SJSA1 (cell line): Measurements from ENCODE around the gene IPO13. TPM values are rescaled to one million over a fixed set of nuclear protein-coding genes. Genes with fewer than 3 reads are reported as not detected.

Experiments
- DNase-seq, 2 experiments: peaks; one replicate each; pipeline ENCODE4 v3.0.0-alpha.2; 2015 to 2020; ENCODE audit warnings: low spot score in 2 of 2, low read depth in 1 of 2
- H3K27ac ChIP-seq: fragments of 250-450 bp; sonication (Bioruptor Pico); 2 replicates; pipeline ENCODE4 v1.5.1; 2020; ENCODE audit warnings: mild to moderate bottlenecking, moderate library complexity
- H3K27me3 ChIP-seq: fragments of 250-450 bp; sonication (Bioruptor Pico); replicated peaks from 2 replicates; pipeline ENCODE4 v1.5.1; 2020; ENCODE audit warnings: mild to moderate bottlenecking, moderate library complexity
- H3K36me3 ChIP-seq: fragments of 250-450 bp; sonication (Bioruptor Pico); 2 replicates; pipeline ENCODE4 v1.5.1; 2020; ENCODE audit warnings: mild to moderate bottlenecking
- H3K4me1 ChIP-seq: fragments of 250-450 bp; sonication (Bioruptor Pico); replicated peaks from 2 replicates; pipeline ENCODE4 v1.6.1; 2021; ENCODE audit warnings: mild to moderate bottlenecking
- H3K4me3 ChIP-seq: fragments of 250-450 bp; sonication (Bioruptor Pico); 2 replicates; pipeline ENCODE4 v1.5.1; 2020; ENCODE audit warnings: mild to moderate bottlenecking
- H3K9me3 ChIP-seq: fragments of 250-450 bp; sonication (Bioruptor Pico); replicated peaks from 2 replicates; pipeline ENCODE4 v1.5.1; 2020; ENCODE audit warnings: mild to moderate bottlenecking
- total RNA-seq: library from RNA; depleted of rRNA; stranded (reverse); fragments of >200 nt; shearing (Covaris generic); gene quantifications from 2 replicates; pipeline ENCODE4 v1.2.3, GENCODE V29; 2014

IPO13 gene
- total RNA-seq, 1 experiment from 2014 or later: 25.8 TPM

GRCh38 chr1:43977376-43978263, 30.9 kb downstream of the IPO13 start:
- Histone ChIP-seq H3K9me3 (no peaks in the 10 kb centered on the region), H3K36me3 (peaks cover 68% of the 10 kb centered on the region), H3K27ac (no peak overlapping the region), H3K4me3 (no peak overlapping the region), H3K4me1 (peaks cover 46% of the 10 kb centered on the region), H3K27me3 (no peaks in the 10 kb centered on the region)
- DNase-seq: no peak

- Histone ChIP-seq H3K27me3 (no peaks in the 10 kb centered on the region), H3K9me3 (no peaks in the 10 kb centered on the region), H3K36me3 (peaks cover 69% of the 10 kb centered on the region), H3K27ac (no peak overlapping the region), H3K4me3 (no peak overlapping the region), H3K4me1 (peaks cover 46% of the 10 kb centered on the region)
- DNase-seq: no peak
These were observed 31.5 kb downstream of the IPO13 start for GRCh38 chr1:43978264-43978550.

GRCh38 chr1:43978551-43979260, 32.0 kb downstream of the IPO13 start, which contains the start of gene B4GALT2:
Gene B4GALT2 (plus strand): TSS chr1:43979210. CDS start chr1:43981161, 1,951 bp downstream.
- no peaks in the 10 kb centered on the region for H3K27me3 ChIP-seq
- peak in 1 of 2 experiments; percentile 42 for DNase-seq

GRCh38 chr1:43979261-43979527, 32.4 kb downstream of the IPO13 start:
- peak overlapping the region; percentile 65 for H3K27ac ChIP-seq
- no peaks in the 10 kb centered on the region for H3K9me3 ChIP-seq
- DNase-seq: no peak
- H3K4me3 ChIP-seq: peak overlapping the region; percentile 59
- H3K4me1 ChIP-seq: peaks cover 44% of the 10 kb centered on the region
- H3K36me3 ChIP-seq: peaks cover 71% of the 10 kb centered on the region
- H3K27me3 ChIP-seq: no peaks in the 10 kb centered on the region

More at GRCh38 chr1:43978551-43979260, 32.0 kb downstream of the IPO13 start, which contains the start of gene B4GALT2:
- Histone ChIP-seq H3K9me3 (no peaks in the 10 kb centered on the region), H3K27ac (peak within 1 kb of the TSS; percentile 65), H3K4me1 (peaks cover 46% of the 10 kb centered on the region), H3K36me3 (peaks cover 69% of the 10 kb centered on the region), H3K4me3 (peak within 1 kb of the TSS; percentile 59)

GRCh38 chr1:43979528-43980254, 32.9 kb downstream of the IPO13 start:
- Histone ChIP-seq H3K27ac (peak overlapping the region; percentile 65), H3K9me3 (no peaks in the 10 kb centered on the region), H3K4me1 (peaks cover 40% of the 10 kb centered on the region), H3K4me3 (peak overlapping the region; percentile 59), H3K36me3 (peaks cover 75% of the 10 kb centered on the region), H3K27me3 (no peaks in the 10 kb centered on the region)
- peak; percentile 46 to 68 for DNase-seq

GRCh38 chr1:43980255-43981134, 33.7 kb downstream of the IPO13 start:
- Histone ChIP-seq H3K36me3 (peaks cover 73% of the 10 kb centered on the region), H3K4me3 (peak overlapping the region; percentile 59), H3K9me3 (no peaks in the 10 kb centered on the region), H3K27me3 (no peaks in the 10 kb centered on the region), H3K27ac (peak overlapping the region; percentile 65; the same call in 1 of the 2 replicates), H3K4me1 (peaks cover 39% of the 10 kb centered on the region)
- no peak for DNase-seq

- H3K4me1 ChIP-seq: peaks cover 33% of the 10 kb centered on the region
- no peaks in the 10 kb centered on the region for H3K9me3 ChIP-seq
- no peak for DNase-seq
- peaks cover 75% of the 10 kb centered on the region for H3K36me3 ChIP-seq
- H3K27me3 ChIP-seq: no peaks in the 10 kb centered on the region
- no peak overlapping the region for H3K27ac ChIP-seq
- H3K4me3 ChIP-seq: no peak overlapping the region
These were observed 34.4 kb downstream of the IPO13 start for GRCh38 chr1:43981135-43981491.

- Histone ChIP-seq H3K27me3 (no peaks in the 10 kb centered on the region), H3K36me3 (peaks cover 75% of the 10 kb centered on the region), H3K27ac (no peak overlapping the region), H3K4me3 (no peak overlapping the region), H3K9me3 (no peaks in the 10 kb centered on the region), H3K4me1 (peaks cover 28% of the 10 kb centered on the region)
- DNase-seq: no peak
These were observed 34.9 kb downstream of the IPO13 start for GRCh38 chr1:43981636-43982035.

- no peaks in the 10 kb centered on the region for H3K27me3 ChIP-seq
- no peak overlapping the region for H3K4me3 ChIP-seq
- peaks cover 27% of the 10 kb centered on the region for H3K4me1 ChIP-seq
- peaks cover 69% of the 10 kb centered on the region for H3K36me3 ChIP-seq
- no peaks in the 10 kb centered on the region for H3K9me3 ChIP-seq
- H3K27ac ChIP-seq: no peak overlapping the region
- no peak for DNase-seq
These were observed 35.5 kb downstream of the IPO13 start for GRCh38 chr1:43982241-43982640.

- Histone ChIP-seq H3K27me3 (no peaks in the 10 kb centered on the region), H3K36me3 (peaks cover 64% of the 10 kb centered on the region), H3K9me3 (no peaks in the 10 kb centered on the region), H3K4me1 (peaks cover 21% of the 10 kb centered on the region), H3K4me3 (no peak overlapping the region), H3K27ac (no peak overlapping the region)
- no peak for DNase-seq
These were observed 36.1 kb downstream of the IPO13 start for GRCh38 chr1:43982808-43983207.

- Histone ChIP-seq H3K27me3 (no peaks in the 10 kb centered on the region), H3K27ac (no peak overlapping the region), H3K4me3 (no peak overlapping the region), H3K9me3 (no peaks in the 10 kb centered on the region), H3K4me1 (peaks cover 16% of the 10 kb centered on the region), H3K36me3 (peaks cover 58% of the 10 kb centered on the region)
- DNase-seq: no peak
These were observed 36.6 kb downstream of the IPO13 start for GRCh38 chr1:43983253-43983899.

- no peak overlapping the region for H3K4me3 ChIP-seq
These were observed 38.1 kb downstream of the IPO13 start for GRCh38 chr1:43984855-43985254.

More at GRCh38 chr1:43984855-43985254, 38.1 kb downstream of the IPO13 start:
- no peak overlapping the region for H3K27ac ChIP-seq
- H3K36me3 ChIP-seq: peaks cover 53% of the 10 kb centered on the region
- H3K27me3 ChIP-seq: no peaks in the 10 kb centered on the region
- H3K4me1 ChIP-seq: peaks cover 8% of the 10 kb centered on the region
- H3K9me3 ChIP-seq: no peaks in the 10 kb centered on the region
- no peak for DNase-seq
